ENCODE measurements around the gene DDX41. TPM values are rescaled to one million over a fixed set of nuclear protein-coding genes. Genes with fewer than 3 reads are reported as not detected.

Gene DDX41
- total RNA-seq, 2 donors from 2014 or later, result 58.6 to 66.9 TPM

GRCh38 chr5:177467436-177467835, 49.3 kb downstream of the DDX41 start:
- Mint-ChIP-seq H3K4me3 (no peak overlapping the region), H3K36me3 (ENCODE audit: low read depth) (no peaks in the 10 kb centered on the region), H3K27ac (no peak overlapping the region), H3K27me3 (no peaks in the 10 kb centered on the region), H3K4me1 (peaks cover 3% of the 10 kb centered on the region)
- H3K9me3 ChIP-seq (ENCODE audit: control insufficient read depth, low read length, poor library complexity, severe bottlenecking), result no peaks in the 10 kb centered on the region
- no peak for ATAC-seq
- DNase-seq, result no peak

- peaks cover 9% of the 10 kb centered on the region for H3K4me1 Mint-ChIP-seq
- H3K9me3 ChIP-seq (ENCODE audit: control insufficient read depth, low read length, poor library complexity, severe bottlenecking), result no peaks in the 10 kb centered on the region
- H3K27me3 Mint-ChIP-seq, result no peaks in the 10 kb centered on the region
- DNase-seq (no peak), ATAC-seq (no peak)
- no peaks in the 10 kb centered on the region for H3K36me3 Mint-ChIP-seq (ENCODE audit: low read depth)
- H3K27ac Mint-ChIP-seq, result no peak overlapping the region
- H3K4me3 Mint-ChIP-seq, result no peak overlapping the region
Measured at GRCh38 chr5:177466861-177467260, 49.9 kb downstream of the DDX41 start.

- no peaks in the 10 kb centered on the region for H3K36me3 Mint-ChIP-seq (ENCODE audit: low read depth)
- H3K4me3 Mint-ChIP-seq, result no peak overlapping the region
- DNase-seq (no peak), ATAC-seq (no peak)
- no peaks in the 10 kb centered on the region for H3K9me3 ChIP-seq (ENCODE audit: control insufficient read depth, low read length, poor library complexity, severe bottlenecking)
- H3K27me3 Mint-ChIP-seq, result no peaks in the 10 kb centered on the region
- peaks cover 11% of the 10 kb centered on the region for H3K4me1 Mint-ChIP-seq
- H3K27ac Mint-ChIP-seq, result no peak overlapping the region
Measured at GRCh38 chr5:177465044-177465443, 51.7 kb downstream of the DDX41 start.

- H3K27ac Mint-ChIP-seq, result peak overlapping the region; percentile 4
Measured at GRCh38 chr5:177462021-177462670, 54.6 kb downstream of the DDX41 start.

More at GRCh38 chr5:177462021-177462670, 54.6 kb downstream of the DDX41 start:
- H3K27me3 Mint-ChIP-seq, result no peaks in the 10 kb centered on the region
- H3K4me3 Mint-ChIP-seq, result peak overlapping the region; percentile 19
- H3K36me3 Mint-ChIP-seq (ENCODE audit: low read depth), result no peaks in the 10 kb centered on the region
- DNase-seq (no peak), ATAC-seq (no peak)
- H3K9me3 ChIP-seq (ENCODE audit: control insufficient read depth, low read length, poor library complexity, severe bottlenecking), result no peaks in the 10 kb centered on the region
- peaks cover 14% of the 10 kb centered on the region for H3K4me1 Mint-ChIP-seq

Other genes starting within 250 kb of the DDX41 start
- 10 to 100 TPM in 1 of 2 donors, 1 to 10 TPM in 1; 8.8 to 17.6 TPM for gene RAB24, start 213.2 kb downstream of the DDX41 start, total RNA-seq
- 10 to 100 TPM; 44.9 to 55.8 TPM for gene PRELID1, start 213.2 kb downstream of the DDX41 start, total RNA-seq
- gene MXD3, start 205.1 kb downstream of the DDX41 start, total RNA-seq, result 10 to 100 TPM in 1 of 2 donors, 1 to 10 TPM in 1; 8.7 to 11.8 TPM
- gene LMAN2, start 165.3 kb downstream of the DDX41 start, total RNA-seq, result 10 to 100 TPM; 75.5 to 89.8 TPM
- gene RGS14, start 159.0 kb downstream of the DDX41 start, total RNA-seq, result 100 to 1,000 TPM in 1 of 2 donors, 10 to 100 TPM in 1; 76.7 to 110 TPM
- under 1 TPM; 0.31 to 0.40 TPM for gene SLC34A1, start 132.5 kb downstream of the DDX41 start, total RNA-seq
- not detected for gene PFN3, start 116.3 kb downstream of the DDX41 start, total RNA-seq
- 1 to 10 TPM in 1 of 2 donors, under 1 TPM in 1; 0.62 to 1.1 TPM for gene F12, start 107.4 kb downstream of the DDX41 start, total RNA-seq
- gene GRK6, start 90.3 kb downstream of the DDX41 start, total RNA-seq, result 100 to 1,000 TPM; 178 to 232 TPM
- 10 to 100 TPM; 32.0 to 40.1 TPM for gene PRR7, start 70.1 kb downstream of the DDX41 start, total RNA-seq
- 1 to 10 TPM; 1.2 to 5.0 TPM for gene DBN1, start 43.3 kb downstream of the DDX41 start, total RNA-seq
- gene PDLIM7, start 19.4 kb downstream of the DDX41 start, total RNA-seq, result 10 to 100 TPM in 1 of 2 donors, 1 to 10 TPM in 1; 6.8 to 16.2 TPM
- gene DOK3, start 7.1 kb downstream of the DDX41 start, total RNA-seq, result 1 to 10 TPM; 5.1 to 8.0 TPM
- gene FAM193B, start 37.6 kb upstream of the DDX41 start, total RNA-seq, result 100 to 1,000 TPM; 143 to 167 TPM
- 10 to 100 TPM; 63.3 to 69.6 TPM for gene TMED9, start 75.2 kb upstream of the DDX41 start, total RNA-seq
- gene B4GALT7, start 83.2 kb upstream of the DDX41 start, total RNA-seq, result 10 to 100 TPM; 24.7 to 27.3 TPM

All from T-helper 17 cell (primary cell).